GM19468 (cell line): Measurements from ENCODE around the gene NRXN3.

ENCODE experiments used
- ATAC-seq: cut with Tn5 transposase; IDR thresholded peaks from one replicate; pipeline ENCODE4 v1.9.1; 2021; ENCODE audit warnings: mild to moderate bottlenecking, moderate library complexity, moderate number of reproducible peaks; ENCODE audit not compliant: unreplicated experiment; ENCODE audit errors: extremely low read depth

Gene NRXN3

DNA sequence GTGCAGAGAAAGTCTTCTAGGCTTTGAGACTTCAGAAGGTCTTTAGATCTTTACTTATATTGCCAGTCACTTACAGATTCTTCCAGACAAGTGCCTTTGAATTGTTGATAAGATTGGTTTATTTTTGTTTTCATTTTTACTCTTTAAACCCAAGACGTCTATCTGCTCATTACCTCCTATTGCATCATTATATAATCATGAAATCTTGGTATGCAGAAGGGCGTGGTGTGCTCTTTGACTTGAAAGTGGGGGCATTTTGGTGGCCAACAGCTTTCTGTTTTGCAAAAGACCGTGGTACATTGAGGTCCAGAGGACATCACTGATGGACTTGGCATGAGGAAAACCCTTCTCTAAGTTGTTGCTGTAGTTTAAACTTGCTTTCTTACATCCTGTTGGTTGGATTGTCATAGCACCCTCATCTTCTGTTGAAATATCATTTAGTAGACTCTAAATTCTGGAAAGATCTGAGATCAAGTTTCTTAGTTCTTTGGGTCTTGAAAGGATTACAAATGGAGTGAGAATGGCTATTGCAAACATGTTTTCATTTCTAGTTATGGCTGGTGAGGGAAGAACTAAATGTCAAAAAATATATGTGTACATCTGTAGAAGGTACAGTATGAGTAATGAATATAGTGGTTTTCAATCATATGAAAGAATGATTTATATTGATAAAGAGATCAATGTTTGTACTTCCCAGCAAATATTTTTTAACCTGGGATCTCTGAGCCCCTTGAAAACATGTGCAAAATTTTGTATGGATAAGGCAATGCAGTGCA is 441.8 kb downstream of the NRXN3 start:
- ATAC-seq = no peak

DNA sequence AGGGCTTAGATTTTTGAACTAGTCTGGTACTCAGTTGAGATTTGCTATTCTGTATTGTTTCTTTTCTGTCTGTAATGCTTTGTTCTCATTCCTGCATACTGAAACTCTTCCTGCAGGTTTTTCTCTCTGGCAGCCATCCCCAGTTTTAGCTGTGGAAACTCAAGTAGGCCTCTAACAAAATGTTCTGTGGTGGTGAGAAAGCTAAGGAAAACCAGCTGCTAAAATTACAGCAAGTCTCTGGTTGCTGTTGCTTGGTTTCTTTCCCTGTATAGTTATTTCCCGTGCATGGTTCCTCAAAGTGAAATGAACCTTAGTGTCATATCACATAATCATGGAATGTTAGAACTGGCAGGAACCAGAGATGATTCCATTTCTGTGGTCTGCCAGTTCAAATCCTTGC is 442.5 kb downstream of the NRXN3 start:
- no peak for ATAC-seq

DNA sequence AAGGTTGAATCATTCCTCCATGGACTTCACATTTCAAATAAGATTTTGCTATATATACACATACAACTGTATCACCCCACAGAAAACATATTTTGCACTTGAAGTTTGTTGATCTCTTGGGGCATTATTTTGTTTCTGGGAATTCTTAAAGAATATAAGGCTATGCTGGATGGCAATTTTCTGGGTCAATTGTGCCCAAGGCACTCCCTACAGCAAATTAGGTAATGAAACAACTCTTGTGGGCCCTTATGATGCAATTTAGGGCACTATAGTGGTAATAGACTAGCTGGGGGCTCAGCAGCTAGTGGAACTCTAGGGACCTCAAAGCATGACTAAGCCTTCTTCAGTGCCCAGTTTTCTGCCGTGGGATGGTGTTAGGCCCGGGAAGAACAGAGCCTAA is 444.4 kb downstream of the NRXN3 start:
- ATAC-seq = no peak

DNA sequence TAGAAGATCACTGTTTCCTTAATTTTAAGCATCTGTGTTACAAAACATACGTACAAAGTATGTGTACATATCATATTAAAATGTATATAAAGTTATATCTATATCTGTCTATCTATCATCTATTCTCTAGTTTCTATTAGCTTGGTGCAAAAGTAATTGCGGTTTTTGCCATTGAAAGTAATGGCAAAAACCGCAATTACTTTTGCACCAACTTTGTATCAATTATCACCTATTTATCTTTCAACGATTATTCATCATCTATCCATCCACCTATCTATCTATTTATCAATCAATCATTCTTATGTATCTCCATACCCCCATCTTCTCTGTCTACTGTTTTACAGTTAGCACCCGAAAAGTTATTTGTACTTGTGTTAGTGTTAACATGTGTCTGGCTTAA is 447.6 kb downstream of the NRXN3 start:
- no peak for ATAC-seq

DNA sequence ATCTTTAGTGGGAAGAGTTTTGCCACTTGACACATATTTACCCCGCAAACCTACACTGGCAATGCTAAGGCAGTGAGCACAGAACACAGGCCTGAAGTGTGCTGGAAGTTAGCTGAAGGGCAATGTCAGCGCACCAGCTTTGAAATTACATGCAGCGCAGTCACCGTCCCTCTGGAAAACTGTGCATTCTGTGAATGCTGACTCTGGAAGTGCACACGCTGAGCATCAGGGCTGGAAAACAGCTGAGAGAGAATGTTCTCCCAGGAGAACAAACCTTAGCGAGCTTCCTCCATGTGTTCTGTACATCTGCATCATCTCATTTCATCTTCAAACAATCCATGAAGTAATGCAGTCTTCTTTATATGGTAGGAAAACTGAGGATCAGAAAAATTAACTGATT is 448.2 kb downstream of the NRXN3 start:
- no peak for ATAC-seq

DNA sequence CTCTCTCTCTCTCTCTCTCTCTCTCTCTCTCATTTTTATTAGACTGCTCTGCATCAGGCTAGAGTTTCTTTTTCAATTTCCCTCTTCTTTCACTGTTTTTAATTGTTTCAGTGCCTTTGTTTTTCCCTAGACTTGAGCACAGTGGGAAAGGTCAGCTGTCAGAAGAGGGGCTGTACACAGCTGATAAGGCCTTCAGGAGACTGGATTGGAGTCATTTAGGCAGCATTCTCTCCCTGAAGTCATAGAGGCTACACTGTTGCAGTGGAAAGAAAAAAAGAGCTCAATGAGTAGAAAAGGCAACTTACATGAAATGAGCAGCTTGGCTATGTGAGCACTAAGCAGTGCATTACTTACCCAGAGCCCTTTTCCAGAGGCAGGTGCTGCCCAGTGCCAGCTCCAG is 456.9 kb downstream of the NRXN3 start:
- ATAC-seq = no peak

DNA sequence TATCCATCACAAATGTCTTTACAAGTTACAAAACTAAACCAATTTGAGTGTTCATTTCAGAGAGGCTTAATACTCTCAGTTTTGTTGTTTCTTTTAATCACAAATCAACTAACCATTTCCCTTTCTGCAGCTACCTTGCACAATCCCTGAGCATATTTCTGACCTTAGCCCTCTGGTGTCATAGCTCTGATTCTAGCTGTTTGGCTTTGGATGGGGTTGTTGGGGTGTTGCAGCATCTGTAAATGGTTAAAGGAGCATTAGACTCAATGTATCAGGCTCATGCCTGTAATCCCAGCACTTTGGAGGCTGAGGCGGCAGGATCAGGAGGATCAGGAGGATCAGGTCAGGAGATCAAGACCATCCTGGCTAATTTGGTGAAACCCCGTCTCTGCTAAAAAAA is 461.4 kb downstream of the NRXN3 start:
- no peak for ATAC-seq

DNA sequence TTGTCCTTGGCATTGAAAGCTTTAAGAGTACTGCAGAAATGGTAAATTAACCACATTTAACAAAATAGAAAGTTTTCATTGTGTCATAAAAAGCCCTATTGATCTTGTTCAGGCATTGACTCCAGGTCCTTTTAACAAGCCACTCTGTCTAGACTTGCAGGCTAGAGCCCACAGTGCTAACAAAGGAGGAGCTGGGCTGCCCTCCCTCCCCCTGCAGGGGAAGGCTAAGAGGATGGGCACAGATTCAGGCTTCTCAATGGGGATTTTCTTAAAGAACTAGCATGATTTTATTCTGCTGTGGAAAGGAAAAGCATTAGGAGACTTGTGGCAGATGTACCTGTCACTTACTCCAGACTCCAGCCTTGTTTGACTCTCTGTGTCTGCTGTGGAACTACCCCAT is 463.6 kb downstream of the NRXN3 start:
- no peak for ATAC-seq

DNA sequence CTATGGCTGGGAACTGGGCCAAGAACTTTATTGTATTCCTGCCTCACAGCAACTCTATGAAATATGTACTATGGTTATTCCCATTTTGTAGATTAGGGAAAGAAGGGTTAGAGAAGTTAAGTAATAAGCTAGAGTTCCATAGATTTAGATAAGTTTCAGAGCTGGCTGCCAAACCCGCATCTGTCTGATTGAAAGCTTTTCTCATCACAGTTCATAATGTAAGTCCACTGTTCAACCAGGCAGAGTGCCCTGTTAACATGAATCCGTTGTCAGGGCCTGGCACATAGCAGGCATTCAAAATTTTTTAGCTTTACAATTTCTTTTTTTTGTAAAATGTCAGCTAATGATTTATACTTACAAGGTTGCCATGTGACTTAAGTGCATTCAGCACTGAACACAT is 467.3 kb downstream of the NRXN3 start:
- ATAC-seq = no peak

DNA sequence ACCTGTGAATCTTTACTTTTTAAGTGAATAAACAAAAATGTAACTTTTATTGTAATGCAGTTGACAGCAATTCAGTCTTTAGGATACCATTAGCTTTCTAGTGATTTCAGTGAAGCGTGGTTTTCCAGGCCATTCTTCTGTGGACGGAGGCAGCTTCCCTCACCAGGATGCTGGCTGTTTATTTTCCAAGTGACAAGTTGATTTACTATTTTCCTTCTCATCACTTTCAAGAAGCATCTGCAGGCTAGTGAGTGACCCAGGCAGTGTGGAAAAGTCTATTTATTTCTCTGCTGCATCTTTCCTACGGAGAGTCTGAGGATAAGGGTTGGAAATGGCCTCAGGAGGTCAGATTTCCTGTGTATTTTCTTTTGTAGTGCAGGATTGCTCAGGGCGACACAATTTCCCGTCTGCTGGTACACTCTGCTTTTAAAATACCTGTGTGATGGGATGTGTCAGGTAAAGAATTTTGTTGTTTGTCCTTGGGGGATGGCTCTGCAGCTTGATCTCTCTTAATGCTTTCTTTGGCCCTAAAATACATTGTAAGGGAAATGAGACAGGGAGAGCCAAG is 467.8 kb downstream of the NRXN3 start:
- no peak for ATAC-seq

DNA sequence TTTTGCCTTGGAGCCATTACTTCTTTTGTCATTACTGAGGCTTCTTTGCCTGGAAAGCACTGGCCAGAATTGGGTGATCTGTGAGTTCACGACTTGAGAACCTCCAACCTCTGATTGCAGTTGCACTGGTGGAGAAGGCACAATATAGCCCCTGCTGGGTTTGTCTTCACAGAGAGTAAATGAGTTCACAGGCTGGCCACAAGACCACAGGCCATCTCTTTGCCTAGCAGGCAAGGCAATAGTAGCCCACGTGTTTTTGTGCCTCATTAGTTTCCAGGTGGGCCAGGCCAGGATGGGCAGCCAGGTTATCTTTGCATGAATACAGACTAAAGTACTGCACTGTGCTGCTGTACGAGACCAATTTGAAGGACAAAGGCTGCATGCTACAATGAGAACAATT is 468.8 kb downstream of the NRXN3 start:
- no peak for ATAC-seq

DNA sequence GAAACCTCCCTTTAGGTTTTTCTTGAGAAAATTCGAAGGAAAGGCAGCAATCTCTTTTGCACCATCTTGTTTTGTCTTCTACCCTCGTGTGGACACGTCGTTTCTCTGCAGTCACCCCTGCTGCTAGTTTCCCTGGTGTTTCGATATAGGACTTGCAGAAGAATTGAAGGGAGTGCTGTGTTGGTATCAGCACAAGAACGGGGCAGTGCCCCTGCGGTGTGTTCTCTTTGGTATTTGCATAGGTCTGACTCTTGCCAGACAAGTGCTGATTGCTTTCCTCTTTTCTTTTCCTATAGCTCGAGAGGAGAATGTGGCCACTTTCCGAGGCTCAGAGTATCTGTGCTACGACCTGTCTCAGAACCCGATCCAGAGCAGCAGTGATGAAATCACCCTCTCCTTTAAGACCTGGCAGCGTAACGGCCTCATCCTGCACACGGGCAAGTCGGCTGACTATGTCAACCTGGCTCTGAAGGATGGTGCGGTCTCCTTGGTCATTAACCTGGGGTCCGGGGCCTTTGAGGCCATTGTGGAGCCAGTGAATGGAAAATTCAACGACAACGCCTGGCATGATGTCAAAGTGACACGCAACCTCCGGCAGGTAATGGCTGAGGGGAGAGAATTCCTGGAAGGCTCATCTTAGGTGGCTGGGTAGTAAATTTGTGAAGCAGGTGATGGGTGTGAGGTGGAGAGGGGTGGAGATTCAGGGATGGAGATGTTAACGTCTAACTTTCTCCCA is 474.8 kb downstream of the NRXN3 start:
- ATAC-seq = no peak

DNA sequence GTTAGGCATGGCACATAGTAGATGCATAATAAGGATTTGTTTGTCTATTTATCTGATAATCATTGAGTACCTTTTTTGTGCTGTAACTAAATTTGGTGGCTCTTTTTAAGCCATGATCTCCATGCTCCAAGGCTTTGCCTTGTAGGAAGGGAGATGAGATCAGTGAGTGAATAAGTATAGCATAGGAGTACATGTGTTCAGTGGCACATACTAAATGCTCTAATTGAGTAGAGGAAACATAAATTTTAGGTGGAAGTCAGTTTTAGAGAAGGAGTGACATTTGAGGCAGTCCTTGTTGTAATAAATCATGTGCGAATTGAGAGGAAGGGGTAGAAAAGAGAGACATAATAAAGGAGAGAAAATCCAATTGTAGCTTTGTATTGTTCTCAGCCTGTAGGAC is 482.6 kb downstream of the NRXN3 start:
- ATAC-seq = no peak

DNA sequence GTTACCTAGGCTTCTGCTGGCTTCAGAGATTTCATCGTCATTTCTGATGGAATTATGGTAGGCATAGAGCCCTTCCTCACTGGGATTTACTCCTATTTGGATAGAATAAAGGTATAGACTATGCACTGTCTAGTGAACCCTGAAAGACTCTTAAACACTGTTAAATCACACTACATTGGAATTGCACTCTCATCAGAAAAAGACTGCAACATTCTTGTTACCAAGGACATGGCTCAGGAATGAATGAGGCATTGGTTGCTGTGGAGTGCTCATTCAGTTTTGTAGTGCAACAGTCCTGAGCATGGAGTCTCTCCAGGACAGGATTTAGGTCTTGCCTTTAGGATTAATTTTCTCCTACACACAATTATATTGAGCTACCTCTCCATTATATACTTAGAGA is 483.0 kb downstream of the NRXN3 start:
- no peak for ATAC-seq

DNA sequence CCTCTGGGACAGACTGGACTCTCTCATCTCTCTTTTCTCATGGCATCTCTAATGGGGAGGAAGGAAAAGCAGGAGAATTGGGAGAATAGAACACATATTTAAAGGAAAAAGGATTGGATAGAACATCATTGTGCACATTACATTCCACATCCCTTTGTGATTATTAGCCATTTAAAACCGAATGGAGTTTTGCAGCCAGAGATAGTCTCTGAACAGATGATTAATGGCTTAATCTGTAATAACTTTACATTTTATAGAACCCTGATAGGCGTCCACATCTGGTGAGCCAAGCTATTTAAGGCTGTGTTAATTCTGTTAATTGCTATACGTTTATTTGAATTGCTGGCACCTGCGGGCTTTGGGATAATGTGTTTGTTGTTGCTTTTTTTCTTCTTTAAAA is 487.3 kb downstream of the NRXN3 start:
- no peak for ATAC-seq

DNA sequence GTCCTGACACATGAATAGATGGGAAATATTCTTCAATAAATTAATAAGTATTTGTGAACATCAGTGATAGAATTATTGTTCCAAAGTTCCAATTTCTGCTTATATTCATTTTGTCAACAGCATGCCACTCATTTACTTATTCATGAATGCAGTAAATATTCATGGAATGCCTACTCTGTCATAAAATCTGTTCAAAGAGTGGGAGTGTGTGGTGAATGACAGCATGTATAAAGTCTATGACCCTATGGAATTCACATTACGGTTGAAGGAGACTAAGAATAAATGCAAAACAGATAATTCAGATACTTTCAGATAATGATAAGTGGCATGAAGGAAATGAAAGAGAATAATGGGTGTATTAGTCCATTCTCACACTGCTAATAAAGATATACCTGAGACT is 494.7 kb downstream of the NRXN3 start:
- ATAC-seq = no peak

DNA sequence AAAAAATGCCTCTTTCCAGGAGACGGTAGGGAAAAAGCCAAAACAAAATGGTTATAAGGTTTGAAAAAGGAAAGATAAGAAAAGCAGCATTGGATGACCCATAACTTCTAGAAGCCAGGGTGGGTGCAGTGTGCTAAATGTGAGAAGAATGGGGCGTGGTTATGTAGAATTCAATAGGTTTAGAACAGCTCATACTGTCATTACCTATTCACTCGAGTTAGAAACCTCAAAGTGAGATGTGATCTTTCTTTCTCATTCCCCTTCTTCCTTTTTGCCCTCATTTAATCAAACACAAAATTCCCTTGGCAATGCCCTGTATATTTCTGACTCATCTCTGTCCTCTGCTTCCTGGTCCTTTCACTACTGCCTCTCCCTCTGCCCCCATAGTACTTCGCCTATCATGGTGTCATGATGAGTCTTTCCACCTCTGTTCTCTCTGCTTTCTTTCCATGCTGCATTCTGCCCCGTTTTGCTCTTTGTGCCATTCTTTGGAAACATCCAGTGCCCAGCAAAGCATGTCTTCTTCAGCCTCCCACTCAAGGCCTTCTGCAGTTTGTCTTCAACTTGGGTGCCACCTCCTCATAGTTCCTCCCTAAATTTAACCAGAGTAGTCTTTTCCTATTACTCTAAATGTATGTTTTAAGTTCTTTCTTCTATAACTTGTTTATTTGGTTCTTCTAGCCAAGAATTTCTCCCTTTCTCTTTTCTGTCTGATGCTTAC is 496.3 kb downstream of the NRXN3 start:
- no peak for ATAC-seq

DNA sequence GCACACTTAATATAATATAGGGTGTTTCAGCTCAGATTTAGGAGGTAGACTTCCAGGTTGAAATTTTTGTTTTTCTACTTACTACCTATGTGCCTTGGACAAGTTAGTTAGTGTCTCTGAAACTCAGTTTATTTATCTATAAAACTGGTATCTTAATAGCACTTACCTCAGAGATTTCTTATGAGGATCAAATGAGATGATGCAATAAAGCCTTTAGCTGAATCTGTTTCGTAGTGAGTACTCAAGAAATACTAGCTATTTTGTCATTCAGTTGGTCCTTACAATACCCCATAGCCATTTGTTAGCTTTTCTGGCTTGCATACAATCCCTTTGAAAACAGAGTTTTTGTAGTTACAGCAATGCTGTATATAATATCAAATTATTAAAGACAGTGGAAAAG is 497.0 kb downstream of the NRXN3 start:
- ATAC-seq = no peak

DNA sequence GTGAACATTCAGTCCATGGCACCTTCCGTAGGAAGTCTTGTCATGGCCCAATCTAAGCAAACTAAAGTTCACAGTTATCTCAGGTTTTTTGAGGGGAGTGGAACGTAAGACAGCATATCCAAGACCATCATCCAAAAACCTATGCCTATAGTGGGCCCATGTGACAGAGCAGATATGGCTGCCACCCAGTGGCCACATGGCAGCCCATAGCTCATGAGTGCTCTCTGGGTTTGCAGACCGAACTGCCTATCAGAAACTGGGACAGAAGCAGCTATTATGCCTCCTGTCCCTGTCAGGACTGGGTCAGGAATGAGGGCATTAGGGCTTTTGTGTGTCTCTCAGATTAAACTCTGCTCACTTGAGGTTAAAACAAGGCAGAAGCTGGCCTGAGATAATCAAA is 503.7 kb downstream of the NRXN3 start:
- ATAC-seq = no peak

DNA sequence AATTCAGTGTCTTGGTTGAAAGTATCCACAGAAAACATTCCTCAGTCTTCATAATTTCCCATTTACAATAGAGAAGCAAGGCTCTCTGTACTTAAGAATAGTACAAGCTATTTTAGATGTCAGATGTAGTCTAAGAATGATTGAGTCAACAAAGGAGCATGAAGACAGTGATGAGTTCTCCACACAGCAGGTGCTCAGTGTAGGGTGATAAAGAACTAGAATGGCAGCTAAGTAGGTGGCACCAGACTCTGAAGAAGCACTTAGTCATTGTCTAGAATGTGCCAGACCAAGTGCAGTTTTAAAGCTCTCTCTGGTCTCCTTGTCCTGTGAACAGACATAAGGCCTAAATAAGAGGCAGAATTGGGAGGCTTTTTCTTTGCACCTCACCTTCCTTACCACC is 504.6 kb downstream of the NRXN3 start:
- no peak for ATAC-seq

DNA sequence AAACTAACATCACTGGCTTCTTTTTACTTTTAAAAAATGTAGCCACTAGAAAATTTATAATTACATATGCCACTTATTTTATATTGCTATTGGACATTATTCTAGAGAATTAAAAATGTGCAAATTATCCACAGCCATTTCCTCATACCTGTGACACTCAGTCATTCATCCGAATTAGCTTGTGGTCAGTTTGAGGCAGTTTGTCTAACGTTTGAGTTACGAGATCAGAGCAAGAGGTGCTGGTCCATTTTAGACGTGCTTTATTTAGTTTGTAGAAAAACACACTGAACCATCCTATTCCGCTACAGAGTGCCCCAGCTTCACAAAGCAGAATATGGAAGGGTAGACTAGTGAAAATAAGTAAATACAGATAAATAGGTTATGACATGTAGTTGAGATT is 513.0 kb downstream of the NRXN3 start:
- ATAC-seq = no peak
